Chondrocyte (in vitro differentiated cells): ENCODE data around the gene NXN. TPM values are rescaled to one million over a fixed set of nuclear protein-coding genes. Genes with fewer than 3 reads are reported as not detected.

ENCODE experiments used
- DNase-seq: peaks from one replicate; pipeline ENCODE4 v3.0.0; 2021; ENCODE audit warnings: mixed read lengths, low spot score
- H3K27ac Mint-ChIP-seq: one replicate; pipeline ENCODE4 v1.8.0; 2021; ENCODE audit warnings: mild to moderate bottlenecking, moderate library complexity, mixed read lengths; ENCODE audit not compliant: unreplicated experiment
- H3K27me3 Mint-ChIP-seq: 2 replicates; pipeline ENCODE4 v1.8.0; 2021; ENCODE audit warnings: low read depth, mixed read lengths
- H3K36me3 Mint-ChIP-seq: 2 replicates; pipeline ENCODE4 v1.8.0; 2021; ENCODE audit warnings: low read depth, mixed read lengths
- H3K4me1 Mint-ChIP-seq: 2 replicates; pipeline ENCODE4 v1.8.0; 2021; ENCODE audit warnings: low read depth, mild to moderate bottlenecking, mixed read lengths
- H3K4me3 Mint-ChIP-seq: one replicate; pipeline ENCODE4 v1.8.0; 2021; ENCODE audit warnings: mild to moderate bottlenecking, moderate library complexity, mixed read lengths; ENCODE audit not compliant: unreplicated experiment
- H3K9me3 Mint-ChIP-seq: 2 replicates; pipeline ENCODE4 v1.8.0; 2021; ENCODE audit warnings: low read depth, mixed read lengths
- total RNA-seq: library from RNA; stranded (reverse); gene quantifications from 3 replicates; pipeline ENCODE4 v1.2.1, GENCODE V29; 2021
- TF ChIP-seq, protein P1 (sequence below): fragments of 200-600 bp; sonication (generic); IDR thresholded peaks from 2 replicates; pipeline ENCODE4 v1.5.0; 2021; ENCODE audit warnings: antibody characterized with exemption, mild to moderate bottlenecking, moderate library complexity

Gene NXN
- total RNA-seq, 1 donor from 2014 or later, result 86.4 TPM

DNA sequence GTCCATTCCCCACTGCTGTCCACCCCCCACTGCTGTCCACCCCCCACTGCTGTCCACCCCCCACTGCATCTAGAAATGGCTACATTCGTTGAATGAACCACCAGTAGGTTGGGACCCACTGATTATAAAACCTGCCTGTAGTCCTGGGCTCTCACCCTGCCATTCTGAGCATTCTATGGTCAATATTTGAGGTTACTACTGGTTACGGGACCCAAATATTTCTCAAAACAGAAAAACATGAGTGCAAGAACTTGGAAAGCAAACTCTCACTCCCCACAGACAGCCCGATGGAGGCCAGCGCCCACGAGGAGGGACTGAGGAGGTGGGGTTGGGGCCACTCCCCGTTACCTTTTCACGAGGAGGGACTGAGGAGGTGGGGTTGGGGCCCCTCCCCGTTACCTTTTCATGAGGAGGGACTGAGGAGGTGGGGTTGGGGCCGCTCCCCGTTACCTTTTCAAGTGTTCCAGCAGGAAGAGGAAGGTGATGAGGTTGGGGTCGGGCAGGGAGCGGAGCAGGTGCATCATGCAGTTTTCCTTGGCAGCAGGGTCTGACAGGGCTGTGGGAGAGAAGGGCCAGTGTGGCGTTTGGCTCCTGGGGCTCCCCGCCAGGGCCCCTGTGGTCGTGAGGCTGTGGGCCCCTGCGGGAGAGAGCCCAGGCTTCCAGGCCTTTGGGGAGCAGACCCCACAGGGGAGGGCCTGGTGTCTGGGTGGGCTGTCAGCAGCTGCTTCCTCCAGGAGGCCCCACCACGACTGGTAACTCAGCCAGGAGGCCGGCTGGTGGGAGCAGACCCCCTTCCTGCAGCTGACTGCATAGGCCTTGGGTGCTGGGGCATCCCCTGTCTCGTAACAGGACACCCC is 29.9 kb upstream of the NXN start:
- Mint-ChIP-seq H3K4me3 (no peak overlapping the region), H3K4me1 (peaks cover 16% of the 10 kb centered on the region), H3K27me3 (no peaks in the 10 kb centered on the region), H3K36me3 (peaks cover 13% of the 10 kb centered on the region), H3K27ac (no peak overlapping the region), H3K9me3 (no peaks in the 10 kb centered on the region)
- TF ChIP-seq, protein P1, sequence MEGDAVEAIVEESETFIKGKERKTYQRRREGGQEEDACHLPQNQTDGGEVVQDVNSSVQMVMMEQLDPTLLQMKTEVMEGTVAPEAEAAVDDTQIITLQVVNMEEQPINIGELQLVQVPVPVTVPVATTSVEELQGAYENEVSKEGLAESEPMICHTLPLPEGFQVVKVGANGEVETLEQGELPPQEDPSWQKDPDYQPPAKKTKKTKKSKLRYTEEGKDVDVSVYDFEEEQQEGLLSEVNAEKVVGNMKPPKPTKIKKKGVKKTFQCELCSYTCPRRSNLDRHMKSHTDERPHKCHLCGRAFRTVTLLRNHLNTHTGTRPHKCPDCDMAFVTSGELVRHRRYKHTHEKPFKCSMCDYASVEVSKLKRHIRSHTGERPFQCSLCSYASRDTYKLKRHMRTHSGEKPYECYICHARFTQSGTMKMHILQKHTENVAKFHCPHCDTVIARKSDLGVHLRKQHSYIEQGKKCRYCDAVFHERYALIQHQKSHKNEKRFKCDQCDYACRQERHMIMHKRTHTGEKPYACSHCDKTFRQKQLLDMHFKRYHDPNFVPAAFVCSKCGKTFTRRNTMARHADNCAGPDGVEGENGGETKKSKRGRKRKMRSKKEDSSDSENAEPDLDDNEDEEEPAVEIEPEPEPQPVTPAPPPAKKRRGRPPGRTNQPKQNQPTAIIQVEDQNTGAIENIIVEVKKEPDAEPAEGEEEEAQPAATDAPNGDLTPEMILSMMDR, result no peak
- DNase-seq, result peak; percentile 89

DNA sequence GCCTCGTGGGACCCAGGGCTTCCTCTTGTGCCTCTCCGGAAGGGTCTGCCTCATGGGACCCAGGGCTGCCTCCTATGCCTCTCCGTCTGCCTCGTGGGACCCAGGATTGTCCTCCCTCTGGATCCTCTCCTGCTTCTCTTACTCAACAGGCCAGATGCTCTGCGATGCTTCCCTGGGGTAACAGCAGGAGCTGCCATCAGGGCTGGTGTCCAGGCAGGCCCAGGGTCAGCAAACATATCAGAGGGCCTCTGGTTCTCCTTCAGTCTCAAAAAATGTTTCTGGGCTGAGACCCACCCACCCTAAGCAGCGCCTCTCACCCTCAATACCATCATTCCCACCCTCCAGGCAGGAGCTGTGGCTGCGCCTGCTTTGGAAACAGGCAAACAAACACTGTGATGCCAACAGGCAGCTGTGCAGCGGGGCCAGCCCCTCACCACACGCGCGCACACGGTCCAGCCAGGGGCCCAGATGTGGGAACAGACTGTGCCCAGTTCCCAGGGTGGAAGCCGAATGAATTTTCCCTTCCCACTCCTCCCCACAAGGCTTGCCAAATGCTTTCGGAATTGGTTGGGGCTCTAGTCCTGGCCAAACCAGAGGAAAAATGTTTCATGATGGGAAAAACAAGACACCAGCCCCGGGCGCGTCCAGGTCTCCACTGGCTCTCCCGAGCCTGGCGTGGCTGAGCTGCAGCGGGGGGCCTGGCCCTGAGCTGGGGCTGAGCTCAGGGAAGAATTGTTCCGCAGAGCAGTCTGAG is 28.6 kb upstream of the NXN start:
- H3K9me3 Mint-ChIP-seq, result no peaks in the 10 kb centered on the region
- H3K27ac Mint-ChIP-seq, result no peak overlapping the region

DNA sequence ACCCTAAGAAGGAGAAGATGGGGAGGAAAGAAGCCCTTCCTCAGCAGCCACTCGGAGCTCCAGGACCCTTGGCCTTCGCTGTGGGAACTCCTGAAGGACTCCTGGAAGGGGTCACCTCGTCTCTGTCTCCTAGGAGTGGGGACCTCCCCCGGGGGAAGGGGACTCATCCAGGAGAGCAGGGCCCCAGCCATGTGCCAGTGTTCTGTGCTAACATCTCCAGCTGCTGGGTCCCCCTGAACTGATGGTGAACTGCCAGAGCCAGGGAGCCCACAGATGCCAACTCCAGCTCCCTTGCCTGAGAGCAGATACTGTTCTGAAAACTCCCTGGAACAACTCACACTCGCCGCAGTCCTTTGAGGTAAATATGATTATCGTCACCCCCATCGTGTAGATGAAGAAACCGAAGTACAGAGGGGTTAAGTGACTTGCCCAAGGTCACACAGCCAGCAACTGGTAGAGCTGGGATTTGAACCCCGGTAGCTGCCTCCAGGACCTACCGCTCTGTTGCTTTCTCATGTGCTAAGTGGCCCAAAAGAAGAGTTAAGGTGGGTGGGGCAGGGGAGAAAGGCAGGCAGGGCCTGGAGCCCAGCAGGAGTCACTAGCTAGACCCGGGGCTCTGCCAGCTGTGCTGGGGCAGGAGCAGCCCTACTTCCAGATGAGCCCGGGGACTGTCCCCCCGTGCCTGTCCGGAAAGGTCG is 27.9 kb upstream of the NXN start:
- H3K36me3 Mint-ChIP-seq, result peaks cover 18% of the 10 kb centered on the region
- H3K4me3 Mint-ChIP-seq, result no peak overlapping the region
- H3K27ac Mint-ChIP-seq, result peak overlapping the region; percentile 8
- no peaks in the 10 kb centered on the region for H3K9me3 Mint-ChIP-seq
- no peak for DNase-seq
- TF ChIP-seq, protein P1, result no peak
- H3K27me3 Mint-ChIP-seq, result no peaks in the 10 kb centered on the region
- peaks cover 33% of the 10 kb centered on the region for H3K4me1 Mint-ChIP-seq

More for the DNA sequence above, 28.6 kb upstream of the NXN start:
- Mint-ChIP-seq H3K4me1 (peaks cover 26% of the 10 kb centered on the region), H3K36me3 (peaks cover 14% of the 10 kb centered on the region), H3K4me3 (no peak overlapping the region), H3K27me3 (no peaks in the 10 kb centered on the region)
- no peak for DNase-seq
- TF ChIP-seq, protein P1, result no peak

DNA sequence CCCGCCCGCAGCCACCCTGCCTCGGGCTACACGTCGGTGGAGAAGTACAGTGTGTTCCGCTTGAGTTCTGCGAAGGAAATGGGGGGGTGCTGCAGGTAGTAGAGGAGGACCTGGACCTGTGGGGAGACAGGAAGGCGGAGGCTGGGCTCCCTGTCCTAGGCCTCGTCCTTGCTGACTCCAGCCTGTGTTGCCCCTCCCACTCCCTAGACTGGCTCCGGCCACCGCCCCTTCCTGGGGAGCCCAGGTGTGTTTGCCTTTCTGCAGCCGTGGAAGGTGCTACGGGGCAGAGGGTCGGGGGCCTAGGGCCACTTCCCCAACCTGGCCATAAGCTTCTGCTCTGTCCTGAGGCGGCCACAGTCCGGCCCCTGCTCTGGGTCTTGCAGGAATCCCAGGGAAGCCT is 26.5 kb upstream of the NXN start:
- no peaks in the 10 kb centered on the region for H3K9me3 Mint-ChIP-seq
- peak overlapping the region; percentile 81 for H3K27ac Mint-ChIP-seq
- H3K4me1 Mint-ChIP-seq, result peaks cover 47% of the 10 kb centered on the region
- H3K27me3 Mint-ChIP-seq, result no peaks in the 10 kb centered on the region
- TF ChIP-seq, protein P1, result no peak
- DNase-seq, result no peak
- H3K36me3 Mint-ChIP-seq, result peaks cover 19% of the 10 kb centered on the region
- H3K4me3 Mint-ChIP-seq, result no peak overlapping the region

DNA sequence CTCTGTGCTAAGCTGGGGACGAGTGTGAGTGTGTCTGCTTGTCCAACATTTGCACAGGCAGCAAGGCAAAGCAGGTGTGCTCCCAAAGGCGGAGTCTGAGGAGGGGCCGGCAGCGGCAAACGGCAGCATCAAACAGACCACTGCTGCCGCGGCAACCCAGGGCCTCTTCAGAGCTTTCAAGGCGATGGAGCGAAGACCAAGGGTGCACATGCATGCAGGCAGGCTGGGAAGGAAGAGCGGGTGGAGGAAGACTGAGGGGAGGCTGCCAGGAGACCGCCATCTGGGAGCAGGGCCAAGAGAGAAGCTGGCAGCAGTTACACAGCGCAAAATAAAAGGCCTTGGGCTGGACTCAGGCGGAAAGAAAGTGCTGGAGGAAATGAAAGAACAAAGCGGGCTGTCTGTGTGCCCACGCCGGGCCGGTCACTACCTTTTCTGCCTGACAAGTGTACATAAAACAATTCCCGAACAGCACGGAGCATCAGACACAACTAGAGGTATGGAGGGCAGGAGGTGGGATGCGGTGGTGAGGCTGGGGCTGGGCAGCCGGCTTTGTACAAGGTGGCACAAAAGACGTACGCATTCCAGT is 25.9 kb upstream of the NXN start:
- peaks cover 23% of the 10 kb centered on the region for H3K36me3 Mint-ChIP-seq
- no peak for DNase-seq
- peak overlapping the region; percentile 81 for H3K27ac Mint-ChIP-seq
- H3K9me3 Mint-ChIP-seq, result no peaks in the 10 kb centered on the region
- TF ChIP-seq, protein P1, result no peak
- no peaks in the 10 kb centered on the region for H3K27me3 Mint-ChIP-seq
- peaks cover 53% of the 10 kb centered on the region for H3K4me1 Mint-ChIP-seq
- no peak overlapping the region for H3K4me3 Mint-ChIP-seq
